Thoracic aorta (tissue), 2 donors: Measurements from ENCODE around the gene RAB1A. TPM values are rescaled to one million over a fixed set of nuclear protein-coding genes. Genes with fewer than 3 reads are reported as not detected.

Experiments
- ATAC-seq: fragments of 150-250 bp; one replicate; pipeline ENCODE4 v1.8.0; 2017; ENCODE audit warnings: low read depth; ENCODE audit not compliant: insufficient number of reproducible peaks, low FRiP score
- DNase-seq: peaks from one replicate; pipeline ENCODE4 v3.0.0-alpha.2; 2020; ENCODE audit warnings: low spot score
- H3K27ac ChIP-seq, 2 donors: fragments of 200-600 bp; sonication (generic); 1 replicate in 1 of 2; 2 replicates in 1 of 2; pipeline ENCODE4 v1.5.1; 2016; ENCODE audit warnings: mild to moderate bottlenecking in 2 of 2, moderate library complexity in 2 of 2
- H3K27me3 ChIP-seq: fragments of 200-600 bp; sonication (generic); replicated peaks from 2 replicates; pipeline ENCODE4 v1.6.0; 2016; ENCODE audit warnings: mild to moderate bottlenecking; ENCODE audit not compliant: insufficient read depth
- H3K36me3 ChIP-seq: fragments of 200-600 bp; sonication (generic); one replicate; pipeline ENCODE4 v1.5.1; 2016
- H3K4me1 ChIP-seq, 2 donors: fragments of 200-600 bp; sonication (generic); 1 replicate in 1 of 2; 2 replicates in 1 of 2; pipeline versions ENCODE4 v1.5.1 to v1.6.0; 2016; ENCODE audit warnings: low read depth in 2 of 2, mild to moderate bottlenecking in 1 of 2; ENCODE audit not compliant: control insufficient read depth in 1 of 2
- H3K4me3 ChIP-seq: fragments of 200-600 bp; sonication (generic); 2 replicates; pipeline ENCODE4 v1.5.1; 2016; ENCODE audit warnings: mild to moderate bottlenecking
- H3K9me3 ChIP-seq: fragments of 200-600 bp; sonication (generic); 2 replicates; pipeline ENCODE4 v1.5.1; 2016
- CTCF ChIP-seq: fragments of 200-600 bp; sonication (generic); IDR thresholded peaks from one replicate; pipeline ENCODE4 v1.5.1; 2019; ENCODE audit warnings: antibody characterized with exemption
- total RNA-seq, 2 donors: library from RNA; depleted of rRNA; stranded (reverse); fragments of >200 nt; gene quantifications; one replicate each; pipeline versions ENCODE4 v1.1.0 to v1.2.3, GENCODE V29; 2016

Gene RAB1A
- total RNA-seq, 2 donors from 2014 or later = 80.7 to 88.5 TPM

GRCh38 chr2:65076345-65076710 is 53.6 kb downstream of the RAB1A start:
- ATAC-seq (peak; percentile 50), DNase-seq (no peak)
- no peaks in the 10 kb centered on the region for H3K27me3 ChIP-seq
- no peak overlapping the region for H3K4me3 ChIP-seq
- H3K4me1 ChIP-seq = peaks cover 22 to 37% of the 10 kb centered on the region in 2 donors
- no peaks in the 10 kb centered on the region for H3K9me3 ChIP-seq
- H3K27ac ChIP-seq = peak overlapping the region; percentile 31 to 46
- H3K36me3 ChIP-seq = peaks cover 30% of the 10 kb centered on the region
- no peak for TF ChIP-seq CTCF

GRCh38 chr2:65075605-65076344 is 54.1 kb downstream of the RAB1A start:
- peak; percentile 18 for ATAC-seq
- no peak for DNase-seq
- peaks cover 36% of the 10 kb centered on the region for H3K36me3 ChIP-seq

GRCh38 chr2:65075176-65075575 is 54.7 kb downstream of the RAB1A start:
- Histone ChIP-seq H3K27ac (peak overlapping the region; percentile 31 to 46), H3K4me1 (peaks cover 26 to 40% of the 10 kb centered on the region in 2 donors), H3K36me3 (peaks cover 36% of the 10 kb centered on the region), H3K27me3 (no peaks in the 10 kb centered on the region), H3K9me3 (no peaks in the 10 kb centered on the region), H3K4me3 (no peak overlapping the region)
- no peak for ATAC-seq
- TF ChIP-seq CTCF = no peak
- DNase-seq = no peak

More at GRCh38 chr2:65075605-65076344, 54.1 kb downstream of the RAB1A start:
- no peak overlapping the region for H3K4me3 ChIP-seq
- peak overlapping the region; percentile 31 to 46 for H3K27ac ChIP-seq
- no peaks in the 10 kb centered on the region for H3K9me3 ChIP-seq
- TF ChIP-seq CTCF = no peak
- H3K27me3 ChIP-seq = no peaks in the 10 kb centered on the region
- peaks cover 22 to 37% of the 10 kb centered on the region in 2 donors for H3K4me1 ChIP-seq

- Histone ChIP-seq H3K27ac (no peak overlapping the region), H3K4me3 (no peak overlapping the region), H3K4me1 (peaks cover 37 to 52% of the 10 kb centered on the region in 2 donors), H3K36me3 (peaks cover 30% of the 10 kb centered on the region), H3K27me3 (no peaks in the 10 kb centered on the region), H3K9me3 (no peaks in the 10 kb centered on the region)
- no peak for DNase-seq
- TF ChIP-seq CTCF = no peak
- no peak for ATAC-seq
Observed at GRCh38 chr2:65073879-65074565, 55.9 kb downstream of the RAB1A start.

GRCh38 chr2:65072181-65072970 is 57.5 kb downstream of the RAB1A start:
- Histone ChIP-seq H3K36me3 (peaks cover 25% of the 10 kb centered on the region), H3K27me3 (no peaks in the 10 kb centered on the region), H3K9me3 (no peaks in the 10 kb centered on the region), H3K27ac (no peak overlapping the region), H3K4me3 (no peak overlapping the region), H3K4me1 (peaks cover 48 to 65% of the 10 kb centered on the region in 2 donors)
- DNase-seq (no peak), ATAC-seq (no peak)
- no peak for TF ChIP-seq CTCF
